GM19324 (cell line): ENCODE results near the gene NECAB3.
"Not testable (repeated sequence)": the region's sequence is repeated elsewhere in the genome, so short reads cannot be mapped to it uniquely, and the experiment has no call there.

Experiments used
- ATAC-seq: cut with Tn5 transposase; IDR thresholded peaks from one replicate; pipeline ENCODE4 v1.9.1; 2021; ENCODE audit warnings: mild to moderate bottlenecking, moderate library complexity; ENCODE audit not compliant: unreplicated experiment, low FRiP score

Gene NECAB3

GRCh38 chr20:33653218-33653899 is 20.9 kb downstream of the NECAB3 start:
- no peak for ATAC-seq

- ATAC-seq, result no peak
Measured at GRCh38 chr20:33651562-33652048, 22.6 kb downstream of the NECAB3 start.

- ATAC-seq, result no peak
Measured at GRCh38 chr20:33650753-33651561, 23.3 kb downstream of the NECAB3 start.

- ATAC-seq, result no peak
Measured at GRCh38 chr20:33650111-33650752, 24.0 kb downstream of the NECAB3 start.

GRCh38 chr20:33649201-33649681 is 25.0 kb downstream of the NECAB3 start:
- ATAC-seq, result no peak

- no peak for ATAC-seq
Measured at GRCh38 chr20:33648396-33649004, 25.7 kb downstream of the NECAB3 start.

- ATAC-seq, result peak; percentile 58
Measured at GRCh38 chr20:33647603-33648395, 26.4 kb downstream of the NECAB3 start.

- not testable (repeated sequence) for ATAC-seq
Measured at GRCh38 chr20:33646959-33647602, 27.1 kb downstream of the NECAB3 start.

GRCh38 chr20:33646191-33646590 is 28.0 kb downstream of the NECAB3 start:
- ATAC-seq, result no peak

- no peak for ATAC-seq
Measured at GRCh38 chr20:33645396-33645795, 28.8 kb downstream of the NECAB3 start.

GRCh38 chr20:33645072-33645358 is 29.2 kb downstream of the NECAB3 start:
- ATAC-seq, result no peak

- no peak for ATAC-seq
Measured at GRCh38 chr20:33644313-33645071, 29.7 kb downstream of the NECAB3 start.

- no peak for ATAC-seq
Measured at GRCh38 chr20:33640287-33640686, 33.9 kb downstream of the NECAB3 start.

- ATAC-seq, result no peak
Measured at GRCh38 chr20:33636776-33637175, 37.5 kb downstream of the NECAB3 start.

GRCh38 chr20:33635341-33635740 is 38.9 kb downstream of the NECAB3 start:
- no peak for ATAC-seq

GRCh38 chr20:33631910-33632309 is 42.3 kb downstream of the NECAB3 start:
- not testable (repeated sequence) for ATAC-seq

- ATAC-seq, result no peak
Measured at GRCh38 chr20:33630507-33630906, 43.7 kb downstream of the NECAB3 start.

- ATAC-seq, result no peak
Measured at GRCh38 chr20:33629979-33630378, 44.2 kb downstream of the NECAB3 start.

- ATAC-seq, result no peak
Measured at GRCh38 chr20:33629533-33629932, 44.7 kb downstream of the NECAB3 start.
